Measurements from ENCODE around the gene ANXA3.
A peak's percentile ranks its signal among the peaks of the same experiment; 100 is the strongest.

ANXA3 gene

DNA sequence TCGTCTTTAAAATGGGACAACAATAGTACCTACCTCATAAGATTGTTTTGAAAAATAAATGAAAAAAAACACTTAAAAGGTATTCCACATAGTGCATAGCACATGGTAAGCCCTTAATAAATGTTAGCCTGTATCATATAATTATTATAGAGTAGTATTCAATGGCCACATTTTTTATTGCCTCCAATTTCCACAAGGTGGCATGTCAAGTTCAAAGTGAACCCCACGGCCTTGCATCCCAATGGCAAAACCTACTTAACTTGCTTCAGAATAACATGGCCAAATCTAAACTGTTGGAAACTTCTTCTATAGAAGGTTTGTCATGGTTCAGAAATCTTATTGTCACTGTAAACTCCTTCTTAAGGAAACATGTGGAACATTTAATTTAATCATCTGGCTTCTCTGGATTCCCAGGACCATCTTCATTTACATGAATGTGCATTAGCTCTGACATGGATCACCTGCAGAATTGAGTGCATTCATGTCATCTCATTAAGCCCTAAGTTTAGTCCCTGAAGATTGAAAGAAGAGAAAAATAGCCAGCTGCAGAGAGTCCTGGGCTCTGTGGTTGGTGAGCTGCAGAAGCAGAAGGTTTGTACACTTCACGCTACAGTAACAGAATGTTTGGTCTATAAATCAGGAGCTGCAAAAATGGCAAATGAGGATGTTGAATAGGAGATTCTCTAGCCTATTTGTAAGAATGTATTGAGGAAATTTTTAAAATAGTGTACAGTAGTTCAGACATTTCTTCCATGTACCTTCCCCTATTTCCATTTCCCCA lies 61.0 kb downstream of the ANXA3 start:
- peak; percentile 25 to 28 for DNase-seq

DNA sequence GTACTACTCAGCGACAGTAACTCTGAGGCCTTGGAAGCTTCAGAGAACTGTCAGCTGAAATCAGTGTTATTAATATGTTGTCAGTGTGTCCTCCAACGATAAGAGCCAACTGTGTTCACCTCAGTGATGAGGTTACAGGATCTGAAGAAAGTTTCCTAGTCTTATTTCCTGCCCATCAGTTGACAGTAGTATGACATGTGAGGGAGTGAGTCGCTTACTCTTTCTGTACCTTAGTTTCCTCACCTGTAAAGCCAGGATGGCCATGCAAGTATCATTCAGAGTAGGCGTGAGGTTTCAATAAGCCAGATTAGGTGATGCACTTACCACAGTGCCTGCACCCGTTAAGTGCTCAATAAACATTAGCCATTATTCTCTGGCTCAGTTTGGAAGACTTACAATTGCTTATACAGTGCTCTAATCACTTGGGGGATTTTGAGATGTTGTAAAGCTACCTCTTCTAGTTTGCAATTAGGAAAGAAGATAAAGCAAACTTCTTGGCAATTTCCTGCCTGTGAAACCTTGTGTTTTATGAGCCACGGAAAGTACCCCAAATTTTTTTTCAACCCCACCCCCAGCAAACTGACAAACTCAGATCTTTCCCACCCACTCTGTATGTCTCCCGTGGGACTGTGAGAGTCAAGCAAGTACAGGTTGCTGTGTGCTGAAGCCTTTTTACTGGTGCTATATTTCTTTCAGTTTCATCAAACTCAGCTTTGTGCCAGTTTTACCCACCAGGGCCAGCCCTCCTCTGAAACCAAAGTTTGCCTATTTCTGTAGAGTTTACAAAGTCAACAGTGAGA lies 62.2 kb downstream of the ANXA3 start:
- DNase-seq = peak in 1 of 2 donors; percentile 17

DNA sequence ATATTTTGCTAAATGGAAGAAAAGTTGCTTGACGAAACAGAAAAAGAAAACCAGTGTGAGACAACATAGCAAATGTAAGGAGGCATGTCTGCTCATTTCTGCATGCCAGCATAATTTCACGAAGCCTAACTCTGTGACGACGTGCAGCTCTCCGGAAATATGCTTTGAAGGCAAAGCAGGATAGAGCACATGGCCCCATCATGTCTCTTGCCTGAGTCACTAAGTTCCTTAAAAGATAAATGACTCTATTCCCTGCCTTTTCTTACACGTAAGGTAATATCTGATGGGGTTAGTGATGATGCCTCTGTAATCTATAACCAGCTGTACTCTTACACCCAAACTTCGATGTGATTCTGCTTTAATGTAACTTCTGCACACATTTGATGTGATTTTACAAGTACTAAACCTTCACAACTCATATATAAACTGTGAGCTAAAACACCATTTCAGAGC lies 64.5 kb downstream of the ANXA3 start:
- DNase-seq = no peak

DNA sequence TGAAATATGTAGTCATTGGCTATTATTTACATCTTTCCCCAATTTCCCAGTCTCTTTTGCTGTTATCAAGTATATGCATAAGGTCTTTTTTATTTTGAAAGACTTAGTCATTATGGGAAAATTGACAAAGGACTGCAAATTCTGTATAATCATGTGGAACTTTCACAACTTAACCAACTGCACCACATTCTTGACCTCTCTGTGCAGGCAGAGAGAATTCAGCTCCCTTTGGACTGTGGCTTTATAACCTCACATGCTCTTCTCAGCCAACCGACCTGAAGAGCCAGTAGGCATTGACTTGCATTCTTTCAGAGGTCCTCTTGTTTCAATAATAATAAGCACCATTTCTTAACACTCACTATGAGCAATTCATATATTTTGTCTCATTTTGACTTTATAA lies 66.9 kb downstream of the ANXA3 start:
- DNase-seq = no peak

DNA sequence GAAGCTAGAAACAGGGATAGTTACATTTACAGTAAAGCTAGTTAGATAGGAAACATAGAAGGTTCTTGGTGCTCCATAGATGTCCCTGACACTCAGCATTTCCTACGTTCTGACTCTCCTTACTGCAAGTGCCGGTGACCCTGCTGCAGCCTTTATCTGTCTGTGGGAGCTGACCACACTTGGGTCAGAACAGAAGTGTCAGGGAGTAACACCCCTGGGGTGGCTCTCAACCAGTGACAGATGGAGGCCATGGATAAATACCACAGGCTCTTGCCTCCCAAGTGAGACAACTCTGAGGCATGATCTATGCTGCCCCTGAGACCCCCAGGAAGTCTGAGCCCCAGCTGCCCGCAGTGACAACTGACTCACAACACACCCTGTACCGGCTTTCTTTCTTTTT lies 69.8 kb downstream of the ANXA3 start:
- no peak for DNase-seq

DNA sequence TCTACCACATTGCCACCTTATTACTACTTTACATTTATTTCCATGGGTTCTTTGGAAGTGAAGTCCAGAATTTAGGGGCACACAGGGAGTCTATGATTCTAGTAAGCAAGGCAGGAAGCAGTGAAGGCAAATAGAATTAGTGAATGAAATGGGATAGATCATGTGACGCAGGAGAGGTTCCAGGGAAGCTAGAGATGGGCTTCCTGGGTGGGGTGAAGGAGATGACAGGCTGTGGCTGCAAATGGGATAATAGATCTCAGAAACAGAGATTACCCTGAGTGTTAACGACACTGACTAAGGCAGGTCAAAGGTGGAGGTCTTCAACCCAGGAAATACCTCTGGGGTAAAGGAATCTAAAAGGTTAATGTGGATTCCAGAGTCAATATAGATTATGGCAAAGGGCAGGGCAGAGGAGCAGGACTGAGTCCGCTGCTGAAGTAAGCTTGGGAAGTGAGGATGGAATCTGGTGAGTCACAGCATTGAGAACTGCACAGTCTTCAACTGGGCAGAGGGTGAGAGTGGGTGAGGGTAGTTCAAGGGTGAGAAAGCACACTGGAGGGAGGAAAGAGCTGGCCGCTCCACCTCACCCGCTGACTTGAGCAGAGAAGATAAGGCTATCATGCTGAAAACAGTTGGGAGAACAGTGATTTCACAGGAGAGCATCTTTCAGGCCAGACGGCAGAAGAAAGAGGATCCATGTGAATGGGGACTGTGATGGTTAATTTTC lies 70.8 kb downstream of the ANXA3 start:
- DNase-seq = no peak

DNA sequence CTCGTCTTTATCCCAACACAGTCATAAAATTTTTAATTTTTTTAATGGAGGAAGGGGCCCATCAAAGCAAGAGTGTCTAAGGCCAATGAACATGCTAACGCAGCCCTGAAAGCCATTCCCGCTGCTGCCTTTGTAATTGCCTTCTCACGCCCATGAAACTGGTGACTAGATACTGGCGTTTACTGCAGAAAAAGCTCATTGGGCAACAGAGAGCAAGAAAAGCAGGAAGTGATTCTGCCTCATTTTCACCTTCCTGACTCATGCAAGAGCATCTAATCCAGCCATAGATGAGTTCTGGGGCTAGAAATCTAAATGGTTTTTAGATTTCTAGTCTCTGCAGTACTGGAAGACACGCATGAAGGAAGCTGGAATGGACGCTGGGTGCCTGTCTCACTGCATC lies 72.5 kb downstream of the ANXA3 start:
- DNase-seq = no peak

DNA sequence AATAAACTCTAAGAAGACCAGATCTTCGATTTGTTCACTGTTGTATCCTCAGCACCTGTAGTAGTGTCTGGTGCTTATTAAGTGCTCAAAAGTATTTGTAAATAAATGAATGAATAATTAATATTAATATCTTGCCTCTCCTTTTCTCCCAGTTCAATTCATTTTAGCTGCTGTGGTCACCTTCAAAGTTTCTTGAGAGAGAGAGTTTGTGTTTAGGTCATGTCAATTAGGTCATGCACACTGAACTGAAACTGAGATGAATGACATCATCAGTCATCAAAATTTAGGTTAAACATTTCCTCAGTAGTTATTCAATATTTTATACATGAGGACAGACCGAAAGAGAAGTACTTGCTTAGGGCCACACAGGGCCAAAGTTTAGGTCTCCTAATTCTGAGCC lies 73.5 kb downstream of the ANXA3 start:
- DNase-seq = no peak

DNA sequence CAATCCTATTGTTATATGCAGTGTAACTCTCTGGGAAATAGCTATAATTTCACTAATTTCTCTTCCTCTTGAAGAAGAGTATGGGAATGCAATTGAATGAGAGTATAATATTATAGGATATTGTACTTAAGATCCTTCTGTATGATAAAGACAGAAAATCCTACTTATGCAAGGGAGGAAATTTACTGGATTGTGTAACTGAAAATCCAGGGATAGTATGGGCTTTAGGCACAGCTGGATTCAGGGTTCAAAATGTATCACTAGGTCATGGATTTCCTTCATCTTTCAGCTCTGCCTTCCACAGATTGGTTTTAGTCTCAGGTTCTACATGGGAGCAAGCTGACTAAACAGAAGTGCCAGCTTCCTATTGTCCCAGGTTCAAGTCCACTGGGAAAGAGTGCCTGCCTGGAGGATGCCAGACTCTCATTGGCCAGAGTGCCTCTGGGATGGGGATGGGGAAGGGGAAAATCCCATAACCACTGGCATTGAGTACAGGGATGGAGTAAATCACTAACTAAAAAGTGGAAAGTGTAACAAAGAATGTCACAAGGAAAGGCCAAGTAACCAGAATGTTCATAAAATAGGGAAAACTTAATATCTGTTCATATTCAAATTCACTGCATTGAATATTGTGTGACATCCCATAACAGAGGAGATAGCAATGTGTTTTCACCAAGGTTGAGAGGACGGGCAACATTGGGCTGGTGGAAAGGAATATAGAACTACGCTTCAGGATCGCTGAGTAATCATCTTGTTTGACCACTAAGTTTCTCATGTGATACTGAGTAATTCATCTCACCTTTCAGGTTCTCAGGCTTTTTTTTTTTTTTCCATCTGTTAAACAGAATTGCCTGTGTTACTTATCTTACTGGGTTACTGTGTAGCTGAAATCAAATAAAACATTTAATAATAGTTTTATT lies 75.7 kb downstream of the ANXA3 start:
- no peak for DNase-seq

DNA sequence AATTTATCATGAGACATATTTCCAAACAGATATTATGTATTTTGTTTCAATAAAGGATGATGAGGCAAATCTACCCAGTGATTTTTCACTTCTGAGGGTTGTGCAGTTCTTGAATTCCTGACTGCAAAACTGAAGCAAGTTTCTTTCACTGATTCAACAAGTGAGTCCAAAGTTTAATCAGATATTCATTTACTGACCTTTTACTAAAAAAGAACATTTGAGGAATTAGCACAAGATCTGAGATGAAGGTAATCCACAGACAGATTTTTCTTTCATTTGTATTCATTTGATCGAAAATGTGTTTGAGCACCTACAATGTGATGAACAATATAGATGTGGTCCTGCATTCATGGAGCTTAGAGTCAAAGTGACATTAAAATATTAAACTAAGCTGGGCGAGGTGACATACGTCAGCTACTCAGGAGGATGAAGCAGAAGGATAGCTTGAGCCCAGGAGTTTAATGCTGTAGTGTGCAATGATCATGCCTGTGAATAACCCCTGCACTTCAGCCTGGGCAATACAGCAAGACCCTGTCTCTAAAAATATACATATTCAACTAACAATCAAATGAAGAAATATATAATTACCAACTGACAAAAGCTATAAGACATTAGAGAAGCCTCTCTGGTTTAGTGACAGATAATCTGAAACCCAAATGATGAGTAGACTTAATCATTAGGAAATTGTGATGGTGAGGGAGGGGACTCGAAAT lies 76.6 kb downstream of the ANXA3 start:
- no peak for DNase-seq

DNA sequence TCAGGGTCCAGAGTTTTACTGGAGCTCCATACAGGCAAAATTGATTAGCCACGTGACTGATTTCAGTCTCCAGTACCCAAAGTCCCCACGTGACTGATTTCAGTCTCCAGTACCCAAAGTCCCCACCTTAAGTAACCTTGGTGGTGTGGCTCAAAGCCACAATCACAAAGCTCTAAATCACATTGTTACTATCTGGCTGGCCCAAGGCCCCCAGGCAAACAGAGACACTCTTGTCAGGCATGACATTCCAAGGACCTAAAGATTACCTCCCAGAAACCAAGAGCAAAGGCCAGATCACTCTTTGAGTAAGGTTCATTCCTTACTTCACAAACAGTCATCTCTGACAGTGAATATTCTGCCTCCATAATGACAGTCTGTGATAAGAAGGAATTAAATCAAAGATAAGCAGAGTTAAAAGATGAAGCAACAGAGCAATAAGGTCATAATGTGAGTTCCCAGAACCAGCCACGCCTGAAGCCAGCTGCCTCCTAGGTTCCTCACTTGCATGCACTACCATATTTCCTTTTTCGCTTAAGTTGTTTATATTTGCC lies 78.5 kb downstream of the ANXA3 start:
- no peak for DNase-seq

DNA sequence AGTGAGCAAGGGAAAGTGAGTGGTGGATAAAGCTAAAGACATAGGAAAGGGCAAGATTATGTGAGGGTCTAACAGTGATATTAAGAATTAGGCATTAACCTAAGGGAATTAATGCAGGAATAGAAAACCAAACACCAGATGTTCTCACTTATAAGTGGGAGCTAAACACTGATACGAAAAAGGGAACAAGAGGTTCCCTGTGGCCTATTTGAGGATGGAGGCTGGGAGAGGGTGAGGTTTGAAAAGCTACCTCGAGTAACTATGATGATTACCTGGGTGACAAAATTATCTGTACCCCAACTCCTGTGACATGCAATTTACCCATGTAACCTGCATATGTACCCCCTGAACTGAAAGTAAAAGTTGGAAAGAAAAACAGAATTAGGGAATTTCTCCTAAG lies 79.0 kb downstream of the ANXA3 start:
- no peak for DNase-seq

DNA sequence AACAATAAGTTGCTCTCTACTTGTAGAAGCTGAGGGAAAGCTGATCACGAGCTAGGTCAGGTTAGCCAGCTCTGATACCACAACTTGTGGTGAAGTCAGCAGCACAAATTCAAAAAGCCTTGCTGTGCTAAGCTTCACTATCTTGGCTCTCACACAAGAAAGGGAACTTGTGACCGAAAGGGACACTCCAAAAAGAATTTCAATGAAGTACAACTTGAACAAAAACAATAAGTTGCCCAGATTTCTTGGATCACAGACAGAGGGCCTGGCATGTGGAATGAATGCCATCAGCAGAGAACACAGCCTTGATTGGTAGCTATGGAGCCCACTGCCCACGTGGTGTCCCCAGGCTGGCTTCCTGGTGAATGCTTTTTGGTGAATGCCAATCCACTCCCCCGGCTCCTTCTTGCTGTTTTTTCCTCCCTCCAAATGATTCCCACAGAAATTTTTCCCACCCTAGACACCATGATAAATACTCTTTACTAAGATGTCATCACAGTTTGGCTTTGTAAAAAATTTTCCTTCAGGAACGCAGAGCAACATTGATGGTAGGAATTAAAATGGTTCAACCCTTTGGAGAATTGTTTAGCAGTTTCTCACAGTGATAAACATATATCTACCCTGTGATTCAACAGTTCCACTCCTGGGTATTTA lies 82.6 kb downstream of the ANXA3 start:
- DNase-seq = no peak

DNA sequence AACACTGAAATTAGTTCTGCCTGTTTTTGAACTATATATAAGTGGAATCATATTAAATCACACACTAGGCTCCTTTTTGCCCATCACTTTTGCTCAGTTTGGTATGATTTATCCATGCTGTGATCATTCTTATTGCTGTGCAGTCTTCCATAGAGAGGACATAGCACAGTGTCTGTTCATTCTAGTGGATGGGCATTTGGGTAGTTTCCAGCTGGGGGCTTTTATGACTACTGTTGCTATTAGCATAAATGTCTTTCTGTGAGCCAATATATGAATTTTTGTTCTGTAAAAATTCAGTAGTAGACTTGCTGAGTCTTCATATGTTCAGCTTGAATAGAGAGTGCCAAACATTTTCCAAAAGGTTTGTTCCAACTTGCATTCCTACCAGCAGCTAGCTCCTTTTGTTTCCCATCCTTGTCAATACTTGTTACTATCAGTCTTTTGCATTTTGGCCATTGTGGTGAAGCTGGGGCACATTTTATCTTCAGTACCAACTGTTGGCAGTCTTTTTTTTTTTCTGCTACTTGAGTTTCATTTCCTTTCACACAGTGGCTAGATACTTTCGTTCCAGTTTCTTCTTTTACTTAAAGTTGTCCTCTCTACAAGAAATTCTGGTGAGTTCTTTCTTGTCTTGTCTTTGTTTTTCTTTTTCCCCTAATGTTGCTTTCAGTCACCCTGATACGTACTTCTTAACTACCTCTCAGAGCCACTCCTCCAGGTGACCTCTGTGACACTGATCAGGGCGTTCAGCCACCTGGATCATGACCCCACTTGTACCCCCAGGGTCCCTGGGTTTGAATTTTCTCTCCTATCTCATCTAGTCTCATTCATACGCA lies 87.0 kb downstream of the ANXA3 start:
- no peak for DNase-seq

DNA sequence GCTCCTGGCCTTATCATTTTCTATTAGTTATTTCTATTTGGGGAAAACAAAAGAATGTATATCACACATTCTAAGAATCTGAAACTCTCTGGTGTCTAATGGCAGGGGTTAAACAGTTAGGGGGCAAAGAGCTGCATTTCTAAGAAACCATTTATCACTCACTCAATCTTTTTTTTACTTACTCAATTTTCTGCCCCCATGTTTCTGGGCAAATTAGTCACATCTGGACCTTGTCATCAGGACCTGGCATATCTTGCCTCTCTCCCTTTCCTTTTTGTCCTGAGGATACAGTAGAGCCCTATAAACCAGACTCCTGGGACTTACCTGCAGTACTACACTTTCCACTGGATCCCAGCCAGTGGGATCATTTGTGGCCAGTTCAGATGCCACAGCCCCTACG lies 89.1 kb downstream of the ANXA3 start:
- no peak for DNase-seq

DNA sequence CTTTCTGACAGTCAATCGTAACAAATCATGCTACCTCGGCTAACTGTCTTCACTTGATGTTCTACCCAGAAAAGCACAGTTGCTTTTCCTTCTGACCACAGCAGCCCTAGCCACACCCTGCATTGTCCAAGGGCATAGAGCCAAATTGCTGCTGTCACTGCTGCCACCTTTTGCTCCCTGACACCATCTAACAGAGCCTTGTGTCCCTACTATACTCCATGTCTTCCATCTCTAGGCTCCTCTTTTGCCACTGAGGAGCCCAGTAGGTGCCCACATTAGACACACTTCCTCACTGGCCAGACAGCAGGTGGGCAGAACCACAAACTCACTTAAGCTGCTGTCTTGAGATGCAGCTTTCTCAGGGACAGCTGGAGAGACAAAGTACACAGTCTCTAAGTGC lies 91.4 kb downstream of the ANXA3 start:
- DNase-seq = no peak

DNA sequence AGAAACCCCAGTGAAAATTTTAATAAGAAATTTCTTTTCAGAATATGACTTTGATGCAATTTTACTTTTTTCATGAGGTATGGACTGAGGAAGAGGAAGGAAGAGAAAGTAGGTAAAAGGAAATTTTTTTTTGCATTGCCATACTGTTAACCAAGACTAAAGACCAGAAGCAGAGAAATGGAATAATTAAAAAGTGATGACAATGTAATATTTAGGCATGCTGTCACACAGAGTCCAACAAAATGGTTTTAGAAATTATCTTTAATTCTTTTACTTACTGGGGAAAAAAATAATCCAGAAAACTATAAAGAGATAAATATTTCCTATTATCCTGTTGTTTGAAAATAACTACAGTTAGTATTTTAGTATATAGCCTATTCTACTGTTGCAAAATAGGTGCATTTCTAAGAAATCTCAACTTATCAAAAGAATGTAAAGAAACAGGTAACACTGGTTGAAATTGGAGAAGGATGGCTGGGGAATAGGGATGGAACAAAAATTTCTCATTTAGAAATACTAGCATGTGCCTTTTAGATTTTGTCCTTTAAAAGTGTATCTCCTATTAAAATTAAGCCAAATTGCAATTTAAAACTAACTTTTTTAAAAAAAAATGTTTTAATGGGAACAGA lies 92.6 kb downstream of the ANXA3 start:
- no peak for DNase-seq

DNA sequence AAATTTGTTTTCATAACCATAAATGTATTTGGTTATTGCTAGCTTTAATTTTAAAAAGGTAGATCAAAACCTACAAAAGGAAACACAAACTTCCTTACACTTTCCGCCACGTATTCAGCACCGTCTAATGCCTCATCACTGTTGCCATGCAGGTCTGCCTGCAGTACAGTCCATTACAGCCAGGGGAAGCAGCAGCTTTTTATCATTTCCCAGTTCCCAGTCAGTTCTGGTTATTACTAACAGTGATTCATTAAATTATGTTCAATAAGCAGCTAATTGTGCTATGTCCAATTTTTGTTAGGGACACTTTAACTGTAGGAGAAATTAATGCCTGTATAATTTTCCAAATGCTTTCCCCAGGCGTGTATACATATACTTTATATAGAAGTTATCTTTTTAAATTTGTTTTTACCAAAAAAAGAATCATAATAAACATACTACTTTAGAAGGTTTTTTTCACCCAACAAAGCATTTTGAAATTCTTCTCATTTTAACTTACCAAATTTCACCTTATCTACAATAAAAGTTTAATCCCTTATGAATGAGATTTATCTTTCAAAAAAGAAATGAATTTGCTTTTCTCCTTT lies 93.3 kb downstream of the ANXA3 start:
- peak; percentile 50 to 68 for DNase-seq

Measured in CD4-positive, alpha-beta T cell treated with Interleukin-1 beta for 1 hour (primary cell).